Suppressor macrophage treated with lipopolysaccharide for 1 hour (primary cell): ENCODE measurements around the gene REC8.
A peak's percentile ranks its signal among the peaks of the same experiment; 100 is the strongest.

Experiments used
- DNase-seq, 3 donors: peaks; one replicate each; pipeline ENCODE4 v3.0.0-alpha.2; 2020 to 2022

The REC8 gene

GRCh38 chr14:24171422-24172260 lies at the start of gene REC8:
TSS of gene REC8 (plus strand) at chr14:24172080. CDS start at chr14:24172553, 473 bp downstream.
- DNase-seq = peak in 2 of 3 donors; percentile 20 to 36

- DNase-seq = no peak
These were observed 49.5 kb upstream of the REC8 start for GRCh38 chr14:24122416-24122815.

- DNase-seq = no peak
These were observed 49.0 kb upstream of the REC8 start for GRCh38 chr14:24122898-24123297.

- DNase-seq = peak in 1 of 3 donors; percentile 20
These were observed 48.2 kb upstream of the REC8 start for GRCh38 chr14:24123424-24124417.

- DNase-seq = no peak
These were observed 44.9 kb upstream of the REC8 start for GRCh38 chr14:24126939-24127338.

- no peak for DNase-seq
These were observed 44.2 kb upstream of the REC8 start for GRCh38 chr14:24127673-24128072.

- no peak for DNase-seq
These were observed 42.4 kb upstream of the REC8 start for GRCh38 chr14:24129410-24129998.

- no peak for DNase-seq
These were observed 41.5 kb upstream of the REC8 start, which contains the start of gene FITM1 for GRCh38 chr14:24130380-24130716. TSS of gene FITM1 (plus strand) at chr14:24130659. CDS start at chr14:24131564, 905 bp downstream.

- DNase-seq = no peak
These were observed 40.9 kb upstream of the REC8 start for GRCh38 chr14:24130717-24131548.

- DNase-seq = no peak
These were observed 40.3 kb upstream of the REC8 start for GRCh38 chr14:24131549-24131966.

- no peak for DNase-seq
These were observed 39.7 kb upstream of the REC8 start for GRCh38 chr14:24132061-24132685.

GRCh38 chr14:24132976-24133375 lies 38.9 kb upstream of the REC8 start:
- DNase-seq = no peak

- DNase-seq = no peak
These were observed 38.1 kb upstream of the REC8 start for GRCh38 chr14:24133735-24134134.

GRCh38 chr14:24135584-24135833 lies 36.4 kb upstream of the REC8 start:
- DNase-seq = no peak

GRCh38 chr14:24135834-24136683 lies 35.8 kb upstream of the REC8 start, which contains the start of gene PSME1:
TSS of gene PSME1 (plus strand) at chr14:24136194. CDS start at chr14:24136263, 69 bp downstream.
- peak; percentile 92 to 98 (median 96) for DNase-seq

GRCh38 chr14:24136684-24137528 lies 35.0 kb upstream of the REC8 start:
- DNase-seq = no peak

GRCh38 chr14:24137529-24138395 lies 34.1 kb upstream of the REC8 start:
- no peak for DNase-seq

- DNase-seq = peak in 1 of 3 donors; percentile 29
These were observed 33.2 kb upstream of the REC8 start for GRCh38 chr14:24138396-24139271.
